Mammary epithelial cell (primary cell): Measurements from ENCODE around the gene SLC28A1.

Experiments used
- EZH2 ChIP-seq: IDR thresholded peaks from 2 replicates; pipeline ENCODE4 v1.6.1; 2012; ENCODE audit warnings: low read length, inconsistent platforms, borderline replicate concordance
- TF ChIP-seq, protein P1 (sequence below), 2 donors: IDR thresholded peaks in 1 of 2; conservative IDR thresholded peaks in 1 of 2; 2 replicates each; pipeline ENCODE4 v1.5.1; 2011 to 2012; ENCODE audit warnings: inconsistent platforms in 2 of 2, low read length in 2 of 2, mild to moderate bottlenecking in 2 of 2, control low read depth in 1 of 2, low read depth in 1 of 2; ENCODE audit not compliant: insufficient read depth in 1 of 2; ENCODE audit errors: extremely low read depth in 1 of 2

DNA sequence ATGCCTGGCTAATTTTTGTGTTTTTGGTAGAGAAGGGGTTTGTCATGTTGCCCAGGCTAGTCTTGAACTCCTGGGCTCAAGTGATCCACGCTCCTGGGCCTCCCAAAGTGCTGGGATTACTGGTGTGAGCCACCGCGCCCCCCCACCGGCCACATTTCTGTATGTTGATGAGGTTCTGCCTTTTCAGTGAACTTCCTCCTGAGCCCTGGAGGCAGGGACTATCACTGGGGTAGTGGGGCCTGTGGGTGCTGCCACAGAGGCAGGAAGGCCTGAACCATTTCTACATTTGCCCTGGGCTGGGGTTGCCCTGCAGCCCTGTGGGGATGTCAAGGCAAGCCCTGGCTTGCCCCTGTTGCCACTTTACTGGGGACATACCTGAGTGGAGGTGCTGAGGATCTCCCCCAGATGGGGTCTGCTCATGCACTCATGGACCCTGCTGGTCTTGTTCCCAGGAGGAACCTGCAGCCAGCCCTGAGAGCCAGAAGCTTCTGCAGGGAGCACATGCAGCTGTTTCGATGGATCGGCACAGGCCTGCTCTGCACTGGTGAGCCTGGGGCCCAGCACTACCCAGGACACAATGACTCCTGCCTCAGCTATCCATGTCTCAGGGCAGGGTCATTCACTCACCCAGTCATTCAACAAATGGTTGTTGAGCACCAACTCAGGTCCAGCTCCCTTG, 5.7 kb downstream of the SLC28A1 start:
- TF ChIP-seq, protein P1, sequence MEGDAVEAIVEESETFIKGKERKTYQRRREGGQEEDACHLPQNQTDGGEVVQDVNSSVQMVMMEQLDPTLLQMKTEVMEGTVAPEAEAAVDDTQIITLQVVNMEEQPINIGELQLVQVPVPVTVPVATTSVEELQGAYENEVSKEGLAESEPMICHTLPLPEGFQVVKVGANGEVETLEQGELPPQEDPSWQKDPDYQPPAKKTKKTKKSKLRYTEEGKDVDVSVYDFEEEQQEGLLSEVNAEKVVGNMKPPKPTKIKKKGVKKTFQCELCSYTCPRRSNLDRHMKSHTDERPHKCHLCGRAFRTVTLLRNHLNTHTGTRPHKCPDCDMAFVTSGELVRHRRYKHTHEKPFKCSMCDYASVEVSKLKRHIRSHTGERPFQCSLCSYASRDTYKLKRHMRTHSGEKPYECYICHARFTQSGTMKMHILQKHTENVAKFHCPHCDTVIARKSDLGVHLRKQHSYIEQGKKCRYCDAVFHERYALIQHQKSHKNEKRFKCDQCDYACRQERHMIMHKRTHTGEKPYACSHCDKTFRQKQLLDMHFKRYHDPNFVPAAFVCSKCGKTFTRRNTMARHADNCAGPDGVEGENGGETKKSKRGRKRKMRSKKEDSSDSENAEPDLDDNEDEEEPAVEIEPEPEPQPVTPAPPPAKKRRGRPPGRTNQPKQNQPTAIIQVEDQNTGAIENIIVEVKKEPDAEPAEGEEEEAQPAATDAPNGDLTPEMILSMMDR (conservative IDR thresholded peaks at IDR 0.05 in 1 of 2, IDR thresholded peaks at IDR 0.05 in 1 of 2; ENCODE audit: extremely low read depth in 1 of 2, insufficient read depth in 1 of 2, low read depth in 1 of 2, low read length in 2 of 2): no peak
- no peak for TF ChIP-seq EZH2
